ENCODE measurements around the gene MXI1. TPM values are rescaled to one million over a fixed set of nuclear protein-coding genes. Genes with fewer than 3 reads are reported as not detected.

MXI1 gene
- total RNA-seq, 3 donors from 2014 or later (not counting 1 experiment from before 2014, with no cell fraction given) = 11.2 to 14.1 (median 13.6) TPM

GRCh38 chr10:110313674-110314073 is 106.3 kb downstream of the MXI1 start:
- DNase-seq (no peak), ATAC-seq (no peak)
- Mint-ChIP-seq H3K27ac (no peak overlapping the region), H3K27me3 (ENCODE audit: low read depth in 2 of 2) (peaks cover 4 to 19% of the 10 kb centered on the region in 2 donors), H3K36me3 (no peaks in the 10 kb centered on the region), H3K9me3 (no peaks in the 10 kb centered on the region), H3K4me3 (no peak overlapping the region), H3K4me1 (no peaks in the 10 kb centered on the region)
- H3K9me3 ChIP-seq (ENCODE audit: control insufficient read depth, insufficient read depth, low read length) = no peaks in the 10 kb centered on the region
- no peaks in the 10 kb centered on the region for H3K27me3 ChIP-seq (ENCODE audit: control insufficient read depth, insufficient read depth, low read length)
- no peak for TF ChIP-seq CTCF (IDR thresholded peaks at IDR 0.05)
- H3K4me3 ChIP-seq (ENCODE audit: low read length) = no peak overlapping the region
- H3K27ac ChIP-seq (ENCODE audit: low read length) = no peak overlapping the region
- intact Hi-C loops (cut with micrococcal nuclease) = no loop called here
- no peaks in the 10 kb centered on the region for H3K4me1 ChIP-seq (ENCODE audit: control insufficient read depth, insufficient read depth, low read length)
- H3K36me3 ChIP-seq (ENCODE audit: control insufficient read depth, insufficient read depth, low read length) = no peaks in the 10 kb centered on the region
- 72% methylated on average over 2 of the region's 2 CpGs for WGBS (ENCODE audit: insufficient coverage)

- ATAC-seq (no peak), DNase-seq (no peak)
- no peak overlapping the region for H3K27ac ChIP-seq (ENCODE audit: low read length)
- H3K27me3 Mint-ChIP-seq (ENCODE audit: low read depth in 2 of 2) = peaks cover 19 to 20% of the 10 kb centered on the region in 2 donors
- no peaks in the 10 kb centered on the region for H3K36me3 Mint-ChIP-seq
- H3K9me3 ChIP-seq (ENCODE audit: control insufficient read depth, insufficient read depth, low read length) = no peaks in the 10 kb centered on the region
- H3K4me1 Mint-ChIP-seq = no peaks in the 10 kb centered on the region
- 92% methylated on average over 15 of the region's 15 CpGs for WGBS (ENCODE audit: insufficient coverage)
- no peaks in the 10 kb centered on the region for H3K4me1 ChIP-seq (ENCODE audit: control insufficient read depth, insufficient read depth, low read length)
- no peaks in the 10 kb centered on the region for H3K27me3 ChIP-seq (ENCODE audit: control insufficient read depth, insufficient read depth, low read length)
- intact Hi-C loops (cut with micrococcal nuclease) = no loop called here
- H3K27ac Mint-ChIP-seq = no peak overlapping the region
- H3K9me3 Mint-ChIP-seq = no peaks in the 10 kb centered on the region
- no peak overlapping the region for H3K4me3 ChIP-seq (ENCODE audit: low read length)
- no peaks in the 10 kb centered on the region for H3K36me3 ChIP-seq (ENCODE audit: control insufficient read depth, insufficient read depth, low read length)
- no peak for TF ChIP-seq CTCF (IDR thresholded peaks at IDR 0.05)
- no peak overlapping the region for H3K4me3 Mint-ChIP-seq
Observed at GRCh38 chr10:110317866-110318850, 110.8 kb downstream of the MXI1 start.

GRCh38 chr10:110321869-110322620 is 114.6 kb downstream of the MXI1 start:
- Mint-ChIP-seq H3K4me1 (no peaks in the 10 kb centered on the region), H3K27me3 (ENCODE audit: low read depth in 2 of 2) (peaks cover 21 to 34% of the 10 kb centered on the region in 2 donors), H3K9me3 (no peaks in the 10 kb centered on the region), H3K4me3 (no peak overlapping the region), H3K27ac (no peak overlapping the region), H3K36me3 (no peaks in the 10 kb centered on the region)
- 83% methylated on average over 6 of the region's 6 CpGs for WGBS (ENCODE audit: insufficient coverage)
- intact Hi-C loops (cut with micrococcal nuclease) = no loop called here
- no peak for TF ChIP-seq CTCF (IDR thresholded peaks at IDR 0.05)
- Histone ChIP-seq H3K9me3 (ENCODE audit: control insufficient read depth, insufficient read depth, low read length) (no peaks in the 10 kb centered on the region), H3K27ac (ENCODE audit: low read length) (no peak overlapping the region), H3K4me1 (ENCODE audit: control insufficient read depth, insufficient read depth, low read length) (no peaks in the 10 kb centered on the region), H3K27me3 (ENCODE audit: control insufficient read depth, insufficient read depth, low read length) (no peaks in the 10 kb centered on the region), H3K4me3 (ENCODE audit: low read length) (no peak overlapping the region), H3K36me3 (ENCODE audit: control insufficient read depth, insufficient read depth, low read length) (no peaks in the 10 kb centered on the region)
- no peak for DNase-seq
- no peak for ATAC-seq

Data from natural killer cell (primary cell).